ENCODE measurements around the gene ZMYND11.

The ZMYND11 gene

GRCh38 chr10:234708-235406 is 99.6 kb downstream of the ZMYND11 start:
- Histone ChIP-seq H2AFZ (ENCODE audit: low read length) (no peak overlapping the region), H3K27me3 (ENCODE audit: insufficient read depth, low read length, poor library complexity, severe bottlenecking) (no peaks in the 10 kb centered on the region), H3K4me3 (ENCODE audit: low read length, poor library complexity, severe bottlenecking) (no peak overlapping the region), H3K4me2 (ENCODE audit: low read depth, low read length, poor library complexity, severe bottlenecking) (no peak overlapping the region), H3K4me1 (ENCODE audit: insufficient read depth, low read length, poor library complexity, severe bottlenecking) (peaks cover 10% of the 10 kb centered on the region), H3K9me2 (replicated peaks; ENCODE audit: low read depth, low read length) (no peaks in the 10 kb centered on the region), H4K20me1 (ENCODE audit: insufficient read depth, low read length, poor library complexity, severe bottlenecking) (no peaks in the 10 kb centered on the region), H3K9me3 (ENCODE audit: insufficient read depth, low read depth, low read length) (no peaks in the 10 kb centered on the region), H3K79me2 (ENCODE audit: insufficient read depth, low read length) (no peaks in the 10 kb centered on the region), H3K36me3 (ENCODE audit: insufficient read depth, low read length) (peaks cover 11% of the 10 kb centered on the region), H3K9ac (ENCODE audit: low read depth, low read length, poor library complexity, severe bottlenecking) (no peak overlapping the region), H3F3A (ENCODE audit: low read depth) (no peaks in the 10 kb centered on the region)
- TF ChIP-seq, protein P1, sequence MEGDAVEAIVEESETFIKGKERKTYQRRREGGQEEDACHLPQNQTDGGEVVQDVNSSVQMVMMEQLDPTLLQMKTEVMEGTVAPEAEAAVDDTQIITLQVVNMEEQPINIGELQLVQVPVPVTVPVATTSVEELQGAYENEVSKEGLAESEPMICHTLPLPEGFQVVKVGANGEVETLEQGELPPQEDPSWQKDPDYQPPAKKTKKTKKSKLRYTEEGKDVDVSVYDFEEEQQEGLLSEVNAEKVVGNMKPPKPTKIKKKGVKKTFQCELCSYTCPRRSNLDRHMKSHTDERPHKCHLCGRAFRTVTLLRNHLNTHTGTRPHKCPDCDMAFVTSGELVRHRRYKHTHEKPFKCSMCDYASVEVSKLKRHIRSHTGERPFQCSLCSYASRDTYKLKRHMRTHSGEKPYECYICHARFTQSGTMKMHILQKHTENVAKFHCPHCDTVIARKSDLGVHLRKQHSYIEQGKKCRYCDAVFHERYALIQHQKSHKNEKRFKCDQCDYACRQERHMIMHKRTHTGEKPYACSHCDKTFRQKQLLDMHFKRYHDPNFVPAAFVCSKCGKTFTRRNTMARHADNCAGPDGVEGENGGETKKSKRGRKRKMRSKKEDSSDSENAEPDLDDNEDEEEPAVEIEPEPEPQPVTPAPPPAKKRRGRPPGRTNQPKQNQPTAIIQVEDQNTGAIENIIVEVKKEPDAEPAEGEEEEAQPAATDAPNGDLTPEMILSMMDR (conservative IDR thresholded peaks at IDR 0.05; ENCODE audit: low read length), result no peak
- TF ChIP-seq EZH2phosphoT487 (IDR thresholded peaks at IDR 0.05; ENCODE audit: borderline replicate concordance), result no peak

DNA sequence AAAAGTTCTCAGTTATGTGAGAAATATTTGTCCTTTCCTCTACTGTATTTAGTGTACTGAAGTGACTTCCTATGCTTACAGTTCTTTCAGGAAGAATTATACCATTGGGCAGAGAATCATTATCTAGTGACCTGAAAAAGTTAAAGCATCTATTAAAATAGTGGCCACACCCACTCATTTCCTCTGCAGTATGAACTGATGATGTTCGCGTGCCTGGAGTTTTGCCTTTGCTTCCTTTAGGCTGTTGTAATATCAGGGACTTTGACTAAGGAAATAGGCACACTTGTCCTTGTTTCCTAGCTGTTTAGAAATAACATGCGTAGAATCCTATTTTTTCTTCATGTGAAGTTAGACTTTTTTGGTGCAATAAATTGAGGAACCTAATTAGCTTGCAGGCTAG is 100.7 kb downstream of the ZMYND11 start:
- H3K9me2 ChIP-seq (replicated peaks; ENCODE audit: low read depth, low read length), result no peaks in the 10 kb centered on the region
- H3K4me3 ChIP-seq (ENCODE audit: low read length, poor library complexity, severe bottlenecking), result no peak overlapping the region
- H3K27me3 ChIP-seq (ENCODE audit: insufficient read depth, low read length, poor library complexity, severe bottlenecking), result no peaks in the 10 kb centered on the region
- peaks cover 15% of the 10 kb centered on the region for H3K36me3 ChIP-seq (ENCODE audit: insufficient read depth, low read length)
- H4K20me1 ChIP-seq (ENCODE audit: insufficient read depth, low read length, poor library complexity, severe bottlenecking), result no peaks in the 10 kb centered on the region
- TF ChIP-seq, protein P1 (conservative IDR thresholded peaks at IDR 0.05; ENCODE audit: low read length), result no peak
- no peak for TF ChIP-seq EZH2phosphoT487 (IDR thresholded peaks at IDR 0.05; ENCODE audit: borderline replicate concordance)
- H2AFZ ChIP-seq (ENCODE audit: low read length), result no peak overlapping the region
- H3K4me2 ChIP-seq (ENCODE audit: low read depth, low read length, poor library complexity, severe bottlenecking), result peak overlapping the region; percentile 30
- H3K9ac ChIP-seq (ENCODE audit: low read depth, low read length, poor library complexity, severe bottlenecking), result no peak overlapping the region
- peaks cover 10% of the 10 kb centered on the region for H3K4me1 ChIP-seq (ENCODE audit: insufficient read depth, low read length, poor library complexity, severe bottlenecking)
- no peaks in the 10 kb centered on the region for H3K79me2 ChIP-seq (ENCODE audit: insufficient read depth, low read length)
- H3K9me3 ChIP-seq (ENCODE audit: insufficient read depth, low read depth, low read length), result no peaks in the 10 kb centered on the region
- no peaks in the 10 kb centered on the region for H3F3A ChIP-seq (ENCODE audit: low read depth)

GRCh38 chr10:239109-239508 is 103.9 kb downstream of the ZMYND11 start:
- H3K36me3 ChIP-seq (ENCODE audit: insufficient read depth, low read length), result peaks cover 33% of the 10 kb centered on the region
- no peak for TF ChIP-seq EZH2phosphoT487 (IDR thresholded peaks at IDR 0.05; ENCODE audit: borderline replicate concordance)
- TF ChIP-seq, protein P1 (conservative IDR thresholded peaks at IDR 0.05; ENCODE audit: low read length), result peak; percentile 42
- H3K4me1 ChIP-seq (ENCODE audit: insufficient read depth, low read length, poor library complexity, severe bottlenecking), result peaks cover 10% of the 10 kb centered on the region
- no peak overlapping the region for H3K4me2 ChIP-seq (ENCODE audit: low read depth, low read length, poor library complexity, severe bottlenecking)
- H3K27me3 ChIP-seq (ENCODE audit: insufficient read depth, low read length, poor library complexity, severe bottlenecking), result no peaks in the 10 kb centered on the region
- no peak overlapping the region for H2AFZ ChIP-seq (ENCODE audit: low read length)
- H3K9me3 ChIP-seq (ENCODE audit: insufficient read depth, low read depth, low read length), result no peaks in the 10 kb centered on the region
- H3K9me2 ChIP-seq (replicated peaks; ENCODE audit: low read depth, low read length), result no peaks in the 10 kb centered on the region
- no peak overlapping the region for H3K9ac ChIP-seq (ENCODE audit: low read depth, low read length, poor library complexity, severe bottlenecking)
- no peak overlapping the region for H3K4me3 ChIP-seq (ENCODE audit: low read length, poor library complexity, severe bottlenecking)
- H4K20me1 ChIP-seq (ENCODE audit: insufficient read depth, low read length, poor library complexity, severe bottlenecking), result no peaks in the 10 kb centered on the region
- no peaks in the 10 kb centered on the region for H3K79me2 ChIP-seq (ENCODE audit: insufficient read depth, low read length)
- no peaks in the 10 kb centered on the region for H3F3A ChIP-seq (ENCODE audit: low read depth)

Data from Loucy (cell line).